Eye (tissue), 1 donor: ENCODE data around the gene TMEM35A.
"Not testable (repeated sequence)": the region's sequence is repeated elsewhere in the genome, so short reads cannot be mapped to it uniquely, and the experiment has no call there.

Source experiments
- DNase-seq: peaks from one replicate; pipeline ENCODE4 v3.0.0-alpha.2; 2015

Gene TMEM35A

GRCh38 chrX:101078716-101079598 lies at the start of gene TMEM35A:
TMEM35A (plus strand) TSS chrX:101078879; CDS start chrX:101079003, 124 bp downstream.
- DNase-seq: peak; percentile 72

GRCh38 chrX:101029665-101030064 lies 49.0 kb upstream of the TMEM35A start:
- no peak for DNase-seq

GRCh38 chrX:101037231-101037630 lies 41.4 kb upstream of the TMEM35A start:
- DNase-seq: no peak

- DNase-seq: no peak
Observed at GRCh38 chrX:101040197-101040596, 38.5 kb upstream of the TMEM35A start.

GRCh38 chrX:101051153-101051548 lies 27.5 kb upstream of the TMEM35A start:
- DNase-seq: peak; percentile 0

GRCh38 chrX:101051549-101052302 lies 27.0 kb upstream of the TMEM35A start, which contains the start of gene TRMT2B:
TRMT2B (minus strand) TSS chrX:101052111; CDS start chrX:101042289, 9,822 bp downstream.
- peak; percentile 84 for DNase-seq

GRCh38 chrX:101056551-101056950 lies 22.1 kb upstream of the TMEM35A start:
- not testable (repeated sequence) for DNase-seq

GRCh38 chrX:101057093-101057714 lies 21.5 kb upstream of the TMEM35A start:
- DNase-seq: no peak

- DNase-seq: no peak
Observed at GRCh38 chrX:101062176-101062575, 16.5 kb upstream of the TMEM35A start.

GRCh38 chrX:101071582-101071981 lies 7.1 kb upstream of the TMEM35A start:
- DNase-seq: no peak

GRCh38 chrX:101079736-101080270 lies 1.1 kb downstream of the TMEM35A start:
- DNase-seq: peak; percentile 32

- DNase-seq: peak; percentile 8
Observed at GRCh38 chrX:101080326-101081124, 1.8 kb downstream of the TMEM35A start.

GRCh38 chrX:101081231-101081630 lies 2.6 kb downstream of the TMEM35A start:
- DNase-seq: peak; percentile 1

- DNase-seq: no peak
Observed at GRCh38 chrX:101091817-101092216, 13.1 kb downstream of the TMEM35A start.

- peak; percentile 95 for DNase-seq
Observed at GRCh38 chrX:101097546-101098453, 19.1 kb downstream of the TMEM35A start, which contains the start of gene CENPI. CENPI (plus strand) TSS chrX:101098204; CDS start chrX:101101071, 2,867 bp downstream.

GRCh38 chrX:101108284-101108683 lies 29.6 kb downstream of the TMEM35A start:
- no peak for DNase-seq

- peak; percentile 1 for DNase-seq
Observed at GRCh38 chrX:101117701-101118100, 39.0 kb downstream of the TMEM35A start.

- no peak for DNase-seq
Observed at GRCh38 chrX:101136235-101136634, 57.6 kb downstream of the TMEM35A start.
